Measurements from ENCODE around the gene RBM38.

The RBM38 gene

DNA sequence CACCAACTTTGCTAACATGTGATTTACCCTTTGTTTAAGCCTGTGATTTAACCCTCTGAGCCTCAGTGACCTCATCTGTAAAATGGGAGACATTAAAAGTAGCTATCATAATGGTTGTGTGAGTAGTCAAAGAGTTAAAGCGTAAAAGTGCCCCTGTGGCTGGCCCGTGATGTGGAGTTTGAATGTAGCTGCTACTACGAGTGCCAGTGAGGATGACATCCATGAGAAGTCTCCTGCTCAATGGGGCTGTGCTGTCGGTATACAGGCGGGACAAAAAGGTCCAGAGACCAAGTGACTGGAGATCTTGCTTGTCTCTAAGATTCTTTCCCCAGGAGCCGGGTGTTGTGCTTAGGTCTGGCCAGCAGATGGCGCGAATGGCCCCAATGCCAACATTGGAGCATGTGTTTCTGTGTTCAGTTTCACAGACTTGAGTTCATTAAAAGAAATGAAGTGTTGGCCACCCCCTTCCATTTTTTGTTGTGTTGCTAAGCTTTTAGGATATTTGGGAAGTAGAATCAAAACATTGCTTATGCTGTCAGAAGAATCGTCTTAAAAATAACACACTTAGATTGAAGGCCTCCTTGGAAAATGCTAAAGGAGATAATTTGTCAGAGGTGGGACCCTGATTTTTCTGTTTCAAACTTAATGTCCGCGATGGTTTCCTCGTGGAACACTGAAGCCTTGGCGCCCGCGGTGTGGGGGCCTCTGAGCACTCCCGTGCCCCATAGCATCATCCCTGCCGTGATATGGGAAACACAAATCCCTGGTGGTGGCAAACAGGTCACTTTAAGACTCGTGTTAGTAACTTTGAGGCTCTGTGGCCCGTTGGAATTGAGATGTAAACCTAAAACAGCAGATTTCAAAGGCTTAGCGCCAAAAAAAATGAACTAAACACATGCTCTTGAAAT lies 9.3 kb upstream of the RBM38 start:
- no peak overlapping the region for H3K4me3 ChIP-seq (ENCODE audit: low read depth, low read length)
- peak; percentile 93 for TF ChIP-seq CTCF (IDR thresholded peaks at IDR 0.05; ENCODE audit: low read depth, low read length)

GRCh38 chr20:57382516-57382915 lies 8.7 kb upstream of the RBM38 start:
- no peak overlapping the region for H3K4me3 ChIP-seq (ENCODE audit: low read depth, low read length)
- no peak for TF ChIP-seq CTCF (IDR thresholded peaks at IDR 0.05; ENCODE audit: low read depth, low read length)

DNA sequence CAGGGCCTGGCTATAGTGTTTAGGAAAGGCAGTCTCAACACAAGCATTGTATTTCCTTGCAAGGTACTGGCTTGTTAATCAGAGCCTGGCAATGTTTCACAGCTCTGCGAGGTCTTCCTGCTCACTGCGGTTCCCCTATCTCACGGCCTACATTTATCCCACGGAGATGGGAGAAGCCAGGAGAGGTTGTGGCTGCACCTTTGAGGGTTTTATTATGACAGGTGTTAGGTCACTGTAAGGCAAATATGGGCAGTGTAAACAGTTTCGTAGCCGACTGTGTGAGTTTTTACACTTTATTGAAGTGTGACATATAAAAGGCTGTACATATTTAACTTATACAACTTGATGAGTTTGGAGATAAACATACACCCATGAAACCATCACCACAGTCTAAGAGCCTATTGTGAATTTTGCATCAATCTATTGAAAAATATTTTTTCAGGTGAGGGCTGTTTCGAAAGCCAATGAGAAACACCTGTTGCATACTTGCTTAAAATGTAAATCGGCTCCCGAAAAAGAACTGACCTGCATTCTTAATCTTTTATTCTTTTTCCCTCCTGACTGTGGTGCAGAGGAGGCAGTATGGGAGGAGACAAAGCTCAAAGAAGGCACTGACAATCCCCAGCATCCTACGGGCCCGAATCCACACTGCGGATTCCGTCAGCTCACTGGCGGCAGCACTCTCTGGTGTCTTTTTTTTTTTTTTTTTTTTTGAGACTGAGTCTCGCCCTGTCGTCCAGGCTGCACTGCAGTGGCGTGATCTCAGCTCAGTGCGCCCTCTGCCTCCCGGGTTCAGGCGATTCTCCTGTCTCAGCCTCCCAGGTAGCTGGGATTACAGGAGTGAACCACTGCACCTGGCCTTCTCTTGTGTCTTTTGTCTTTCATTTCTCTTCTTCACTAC lies 7.5 kb upstream of the RBM38 start:
- TF ChIP-seq CTCF (IDR thresholded peaks at IDR 0.05; ENCODE audit: low read depth, low read length): no peak
- no peak overlapping the region for H3K4me3 ChIP-seq (ENCODE audit: low read depth, low read length)

DNA sequence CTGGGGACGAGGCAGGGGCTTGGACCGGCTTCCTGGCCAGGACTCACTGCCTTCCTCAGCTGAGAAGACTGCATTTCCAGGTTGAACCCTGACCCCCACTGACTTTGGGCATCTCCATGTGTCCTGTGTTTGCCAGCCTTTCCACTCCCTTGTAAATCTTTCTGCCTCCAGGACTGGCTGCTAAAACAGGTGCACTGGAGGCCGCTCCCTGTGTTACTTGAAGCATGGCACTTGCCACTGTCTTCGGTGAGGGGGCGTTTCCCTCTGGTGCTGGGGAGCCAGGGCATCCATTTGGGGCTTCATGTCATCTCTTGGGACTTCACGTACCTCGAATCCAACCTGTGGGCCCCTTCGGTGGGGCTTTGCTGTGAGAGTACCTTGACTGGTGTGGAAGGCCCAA lies 6.7 kb upstream of the RBM38 start:
- TF ChIP-seq CTCF (IDR thresholded peaks at IDR 0.05; ENCODE audit: low read depth, low read length): no peak
- no peak overlapping the region for H3K4me3 ChIP-seq (ENCODE audit: low read depth, low read length)

- no peak for TF ChIP-seq CTCF (IDR thresholded peaks at IDR 0.05; ENCODE audit: low read depth, low read length)
- H3K4me3 ChIP-seq (ENCODE audit: low read depth, low read length): no peak overlapping the region
Measured at GRCh38 chr20:57384953-57385761, 6.0 kb upstream of the RBM38 start.

DNA sequence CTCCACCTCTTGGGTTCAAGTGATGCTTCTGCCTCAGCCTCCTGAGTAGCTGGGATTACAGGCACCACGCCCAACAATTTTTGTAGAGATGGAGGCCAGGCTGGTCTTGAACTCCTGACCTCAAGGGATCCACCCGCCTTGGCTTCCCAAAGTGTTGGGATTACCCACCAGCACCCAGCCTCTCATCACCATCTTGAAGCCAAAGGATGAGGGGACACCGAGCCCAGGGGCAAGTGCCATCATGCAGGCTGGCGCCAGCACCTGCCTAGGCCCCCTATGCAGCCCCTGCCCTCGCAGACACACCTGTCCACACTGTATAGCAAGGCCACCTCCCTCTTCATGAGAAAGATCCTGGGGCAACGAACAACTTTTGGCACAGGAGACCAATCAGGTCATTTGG lies 5.3 kb upstream of the RBM38 start:
- no peak overlapping the region for H3K4me3 ChIP-seq (ENCODE audit: low read depth, low read length)
- TF ChIP-seq CTCF (IDR thresholded peaks at IDR 0.05; ENCODE audit: low read depth, low read length): no peak

All from WI38 (cell line).